HG03469 (cell line): ENCODE data around the gene UBE2G2.

Experiments used
- ATAC-seq: cut with Tn5 transposase; IDR thresholded peaks from one replicate; pipeline ENCODE4 v1.9.1; 2021; ENCODE audit warnings: mild to moderate bottlenecking, moderate library complexity, moderate number of reproducible peaks; ENCODE audit not compliant: unreplicated experiment

Gene UBE2G2

GRCh38 chr21:44801468-44802395 is at the start of gene UBE2G2:
Gene UBE2G2 (minus strand): TSS chr21:44801820. CDS start chr21:44801748, 72 bp downstream.
- no peak for ATAC-seq

DNA sequence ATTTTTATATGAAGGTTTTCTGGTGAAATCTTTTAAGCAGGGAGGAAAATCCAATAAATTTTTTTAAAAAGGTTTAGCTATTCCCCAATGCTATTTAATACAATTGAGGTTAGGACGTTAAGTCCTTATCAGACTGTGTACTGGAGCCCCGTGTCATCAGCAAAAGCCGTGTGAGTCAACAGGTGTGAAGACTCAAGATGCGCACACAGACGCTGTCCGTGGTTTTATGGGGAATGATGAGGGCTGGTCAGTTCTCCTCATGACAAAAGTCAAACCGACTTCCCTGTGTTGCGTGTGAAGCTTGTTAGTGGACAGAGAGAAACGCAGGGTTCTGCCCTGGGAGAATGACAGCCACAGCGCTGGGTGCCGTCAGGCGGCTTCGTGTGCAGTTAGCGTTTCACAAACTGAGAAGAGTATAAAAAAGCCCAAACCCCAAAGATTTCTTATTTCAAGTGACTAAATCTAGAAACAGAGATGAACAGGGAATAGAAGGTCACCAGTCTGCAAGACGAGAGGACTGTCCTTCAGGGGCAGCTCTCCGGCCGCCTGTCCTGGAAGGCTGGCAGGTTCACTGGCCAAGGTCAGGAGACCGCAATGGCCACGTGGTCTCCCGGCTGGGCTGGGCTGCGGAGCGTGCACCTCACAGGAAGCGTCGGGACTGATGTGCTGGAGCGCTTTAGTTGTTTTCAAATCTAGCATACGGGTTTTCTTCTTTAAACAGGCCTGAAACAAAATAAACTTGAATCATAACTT is 49.5 kb upstream of the UBE2G2 start:
- ATAC-seq: no peak

- ATAC-seq: no peak
Measured at GRCh38 chr21:44850208-44850800, 48.7 kb upstream of the UBE2G2 start.

DNA sequence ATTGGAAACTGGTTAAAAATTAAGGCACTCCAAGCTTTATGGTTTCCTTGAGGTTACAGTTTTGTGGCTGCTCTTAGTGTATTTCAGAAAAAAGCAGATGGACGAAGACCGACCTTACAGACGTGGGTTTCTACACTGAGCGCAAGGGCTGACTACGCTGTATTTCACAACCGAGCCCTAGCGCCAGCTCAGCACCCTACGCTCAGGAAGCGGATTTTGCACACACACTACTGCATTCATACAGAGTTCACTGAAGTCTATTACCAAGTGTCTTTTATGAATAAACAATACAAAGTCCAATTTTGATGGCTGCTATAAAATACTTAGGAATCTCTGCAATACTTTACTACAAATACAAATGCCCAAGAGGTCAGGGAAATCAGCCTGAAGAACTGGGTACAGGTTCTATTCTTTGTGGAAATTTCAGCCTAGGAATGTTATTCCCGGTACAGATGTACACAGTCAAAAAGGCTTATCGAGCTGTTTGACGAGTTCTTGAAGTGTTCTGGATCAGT is 48.1 kb upstream of the UBE2G2 start:
- ATAC-seq: no peak

DNA sequence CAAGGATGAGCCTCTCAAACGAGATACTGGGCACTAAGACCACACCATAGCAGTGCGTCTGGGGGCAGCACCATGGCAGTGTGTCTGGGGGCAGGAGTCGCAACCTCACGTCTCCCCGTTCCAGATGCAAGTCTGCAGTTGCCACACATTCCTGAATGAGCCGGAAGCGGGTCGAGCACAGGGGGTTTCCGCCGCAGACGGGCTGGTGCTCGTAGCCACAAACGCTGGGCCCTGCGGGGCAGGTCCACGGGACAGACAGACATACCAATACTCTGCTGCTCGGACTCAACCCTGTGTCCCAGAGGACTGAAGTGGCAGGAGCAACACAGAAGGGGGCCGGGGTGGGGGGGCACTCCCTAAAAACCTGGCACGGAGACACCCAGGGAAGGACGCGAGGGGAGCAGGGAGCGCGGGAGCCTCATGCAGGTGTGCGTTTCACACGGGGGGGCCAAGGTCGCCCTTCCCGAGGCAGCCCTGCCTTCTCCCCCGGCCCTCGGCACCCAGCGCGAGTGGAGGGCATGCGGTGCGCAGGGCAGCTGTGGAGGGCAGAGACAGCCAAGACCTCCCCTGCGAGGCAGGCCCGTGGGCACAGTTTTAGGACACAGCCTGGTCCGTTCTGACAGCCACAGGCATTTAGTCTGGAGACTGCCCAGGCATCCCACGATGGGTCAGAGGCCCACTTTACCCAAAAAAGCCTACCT is 47.4 kb upstream of the UBE2G2 start:
- ATAC-seq: no peak

DNA sequence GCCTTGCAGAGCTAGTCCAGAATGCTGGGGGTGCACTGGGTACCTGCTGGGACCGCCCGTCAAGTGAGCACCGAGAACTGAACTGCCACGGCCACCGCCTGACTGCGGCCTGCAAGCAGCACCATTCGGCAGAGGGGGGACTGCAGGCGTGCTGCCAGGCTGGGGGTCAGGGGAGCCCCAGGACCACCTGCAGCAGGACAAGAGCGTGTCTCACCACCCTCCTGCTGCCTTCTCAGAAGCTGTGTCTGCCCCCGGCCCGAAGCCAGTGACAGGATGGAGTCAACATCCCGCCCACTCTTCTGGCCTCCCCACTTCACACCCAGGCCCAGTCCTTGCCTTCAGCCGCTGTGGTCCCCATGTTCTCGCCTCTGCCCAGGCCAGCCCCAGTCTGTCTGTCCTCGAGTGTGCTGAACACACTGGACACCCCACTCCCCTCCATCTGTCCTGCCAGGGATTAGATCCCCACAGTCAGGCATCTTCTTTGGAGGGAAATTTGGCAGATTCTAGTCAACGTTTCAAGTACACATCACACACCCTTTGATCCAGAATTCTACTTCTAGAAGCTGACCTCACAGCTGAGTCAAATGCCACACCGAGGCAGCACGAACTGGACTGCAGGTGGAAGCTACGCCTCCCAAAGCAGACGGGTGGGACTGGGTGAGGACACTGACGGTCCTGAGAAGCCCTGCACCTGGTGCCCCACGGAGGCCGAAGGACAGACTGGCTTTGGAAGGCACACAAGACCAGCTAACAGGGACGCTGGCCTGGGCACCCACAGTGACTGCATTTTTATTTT is 45.8 kb upstream of the UBE2G2 start:
- ATAC-seq: no peak

- ATAC-seq: no peak
Measured at GRCh38 chr21:44846485-44847260, 45.1 kb upstream of the UBE2G2 start.

- no peak for ATAC-seq
Measured at GRCh38 chr21:44846224-44846484, 44.5 kb upstream of the UBE2G2 start.

GRCh38 chr21:44845418-44846223 is 44.0 kb upstream of the UBE2G2 start:
- no peak for ATAC-seq

- ATAC-seq: no peak
Measured at GRCh38 chr21:44844256-44844655, 42.6 kb upstream of the UBE2G2 start.

- no peak for ATAC-seq
Measured at GRCh38 chr21:44842721-44843445, 41.3 kb upstream of the UBE2G2 start.

DNA sequence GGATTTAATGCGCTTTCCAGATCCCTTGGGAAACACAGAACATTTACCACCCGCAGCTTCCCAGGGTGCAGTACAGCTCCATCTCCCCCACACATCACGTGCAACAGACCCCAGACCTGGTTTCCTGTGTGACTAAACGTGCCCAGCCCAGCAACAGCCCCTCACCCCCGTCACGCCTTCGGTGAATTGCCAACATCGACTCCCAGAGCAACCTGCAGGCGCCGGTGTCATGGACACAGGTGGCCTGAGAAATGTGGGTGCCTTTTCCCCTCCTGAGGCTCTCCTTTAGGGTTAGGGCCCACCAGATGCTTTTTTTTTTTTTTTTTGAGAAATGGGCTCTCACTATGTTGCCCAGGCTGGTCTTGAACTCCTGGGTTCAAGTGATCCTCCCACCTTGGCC is 40.5 kb upstream of the UBE2G2 start:
- no peak for ATAC-seq

DNA sequence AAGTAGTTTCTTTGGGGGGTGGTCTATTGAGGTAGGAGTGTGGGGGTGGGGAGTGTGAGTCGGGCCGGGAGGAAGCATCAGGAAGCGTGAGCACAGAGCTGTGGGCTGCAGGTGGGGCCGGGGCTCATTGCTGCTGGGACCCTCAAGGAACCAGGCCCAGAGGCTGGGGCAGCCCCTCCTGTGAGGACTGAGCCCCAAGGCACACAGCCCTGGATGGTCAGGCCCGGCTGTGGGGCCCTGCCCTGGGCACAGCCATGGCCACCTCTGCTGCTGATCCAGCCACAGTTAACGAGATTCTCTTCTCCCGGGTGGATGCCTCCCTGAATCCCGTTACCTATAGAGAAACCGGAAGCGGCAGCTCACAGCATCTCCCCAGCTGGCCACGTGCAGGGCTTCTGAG is 39.2 kb upstream of the UBE2G2 start:
- no peak for ATAC-seq

- no peak for ATAC-seq
Measured at GRCh38 chr21:44838951-44839350, 37.3 kb upstream of the UBE2G2 start.

DNA sequence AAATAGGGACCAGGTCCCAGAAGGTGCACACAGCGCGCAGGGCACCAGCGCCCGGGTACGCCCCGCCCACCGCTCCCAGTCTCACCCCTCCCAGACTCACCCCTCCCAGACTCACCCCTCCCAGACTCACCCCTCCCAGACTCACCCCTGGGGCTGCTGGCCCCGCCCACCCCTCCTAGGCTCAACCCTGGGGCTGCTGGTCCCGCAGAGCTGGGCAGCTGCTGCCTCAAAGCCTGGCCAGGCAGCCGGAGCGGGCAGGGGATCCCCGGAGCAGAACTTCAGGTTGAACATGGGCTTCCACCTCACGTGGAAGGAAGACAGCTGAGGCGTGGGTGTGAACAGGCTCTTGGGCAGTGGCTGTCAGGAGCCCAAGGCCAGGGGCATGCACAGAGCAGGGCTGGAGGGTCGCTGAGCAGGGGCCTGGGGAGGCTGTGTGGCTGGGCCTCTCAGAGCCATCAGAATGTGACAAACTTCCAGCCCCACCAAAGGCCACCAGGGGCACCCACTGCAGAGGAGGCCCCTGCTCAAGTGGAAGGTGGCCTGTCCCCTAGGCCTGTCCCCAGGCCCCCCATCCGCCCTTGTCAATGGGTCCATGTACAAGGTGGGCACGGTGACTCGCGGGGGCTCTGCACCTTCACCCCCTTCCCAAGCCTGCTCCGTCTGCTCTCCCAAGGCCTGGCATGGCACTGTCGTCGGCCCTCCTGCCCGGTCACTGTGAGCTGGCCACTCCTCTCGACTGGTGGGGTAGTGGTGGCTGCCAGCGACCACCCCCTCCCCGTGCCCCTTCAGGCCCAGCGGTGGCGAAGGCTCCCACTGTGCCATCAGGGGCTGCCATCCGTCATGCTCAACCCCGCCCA is 36.6 kb upstream of the UBE2G2 start:
- ATAC-seq: no peak

DNA sequence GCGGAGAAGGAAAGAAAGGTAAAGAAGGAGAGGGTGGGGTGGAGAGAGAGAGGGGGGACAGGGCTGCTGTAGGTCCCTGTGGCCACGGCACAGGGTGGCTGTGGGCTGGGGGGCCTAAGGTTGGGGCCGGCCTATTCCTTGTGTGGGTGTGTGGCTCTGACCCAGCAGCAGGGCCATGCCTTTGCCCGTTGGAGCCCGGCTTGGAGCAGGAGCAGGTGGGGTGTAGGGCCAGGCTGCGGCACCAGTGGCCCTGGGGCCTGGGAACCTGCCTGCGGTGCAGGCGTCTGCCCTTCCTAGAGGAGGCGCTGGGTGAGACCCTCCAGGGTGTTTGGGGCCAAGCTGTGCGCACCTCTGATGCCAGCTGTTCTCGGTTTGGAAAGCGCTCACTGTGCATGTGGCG is 35.9 kb upstream of the UBE2G2 start:
- ATAC-seq: no peak
